Renal cortex interstitium (tissue), 11 donors: ENCODE measurements around the gene CAMK2N2. TPM values are rescaled to one million over a fixed set of nuclear protein-coding genes. Genes with fewer than 3 reads are reported as not detected.

Experiments used
- DNase-seq, 11 donors: peaks; one replicate each; pipeline ENCODE4 v3.0.0-alpha.2; 2013; ENCODE audit warnings: low read depth in 9 of 11, low spot score in 4 of 11; ENCODE audit errors: extremely low read depth in 1 of 11
- polyA plus RNA-seq, 3 donors: library from polyadenylated mRNA; unstranded; fragments of 120-200 nt; gene quantifications; one replicate each; pipeline ENCODE4 v1.2.1, GENCODE V29; 2013; ENCODE audit not compliant: insufficient read length in 3 of 3

CAMK2N2 gene
- polyA plus RNA-seq, 3 donors = 0.17 to 0.33 TPM; not detected in 1

GRCh38 chr3:184248454-184249411 is 12.6 kb downstream of the CAMK2N2 start, which contains the start of gene ALG3:
TSS of gene ALG3 (minus strand) at chr3:184248962. CDS start at chr3:184248940, 22 bp downstream.
- peak; percentile 67 to 85 (median 79) for DNase-seq

GRCh38 chr3:184242297-184242685 is 19.1 kb downstream of the CAMK2N2 start:
- DNase-seq = no peak

GRCh38 chr3:184241447-184242296 is 19.7 kb downstream of the CAMK2N2 start:
- DNase-seq = no peak

GRCh38 chr3:184241141-184241446 is 20.3 kb downstream of the CAMK2N2 start:
- DNase-seq = no peak

GRCh38 chr3:184240384-184241140 is 20.8 kb downstream of the CAMK2N2 start:
- DNase-seq = no peak

- no peak for DNase-seq
Observed at GRCh38 chr3:184239708-184240107, 21.6 kb downstream of the CAMK2N2 start.

- DNase-seq = no peak
Observed at GRCh38 chr3:184239221-184239620, 22.1 kb downstream of the CAMK2N2 start.

GRCh38 chr3:184238246-184238818 is 23.0 kb downstream of the CAMK2N2 start:
- DNase-seq = no peak

GRCh38 chr3:184237807-184238206 is 23.5 kb downstream of the CAMK2N2 start:
- no peak for DNase-seq

- DNase-seq = no peak
Observed at GRCh38 chr3:184237211-184237610, 24.1 kb downstream of the CAMK2N2 start.

GRCh38 chr3:184236636-184237035 is 24.7 kb downstream of the CAMK2N2 start:
- no peak for DNase-seq

GRCh38 chr3:184236033-184236410 is 25.3 kb downstream of the CAMK2N2 start:
- no peak for DNase-seq

- no peak for DNase-seq
Observed at GRCh38 chr3:184235381-184236032, 25.8 kb downstream of the CAMK2N2 start.

GRCh38 chr3:184234671-184235380 is 26.5 kb downstream of the CAMK2N2 start:
- no peak for DNase-seq

GRCh38 chr3:184234224-184234623 is 27.1 kb downstream of the CAMK2N2 start:
- DNase-seq = no peak

GRCh38 chr3:184233127-184233843 is 28.1 kb downstream of the CAMK2N2 start:
- DNase-seq = no peak

- no peak for DNase-seq
Observed at GRCh38 chr3:184231671-184232070, 29.7 kb downstream of the CAMK2N2 start.
